NAMALWA (cell line): ENCODE results near the gene EMILIN1.
"Not testable (repeated sequence)": the region's sequence is repeated elsewhere in the genome, so short reads cannot be mapped to it uniquely, and the experiment has no call there.

ENCODE experiments used
- DNase-seq: peaks from one replicate; pipeline ENCODE4 v3.0.0-alpha.2; 2015; ENCODE audit warnings: low spot score

Gene EMILIN1

GRCh38 chr2:27094353-27094984 lies 16.1 kb downstream of the EMILIN1 start:
- DNase-seq = no peak

- no peak for DNase-seq
These were observed 17.0 kb downstream of the EMILIN1 start for GRCh38 chr2:27095427-27095744.

- DNase-seq = peak; percentile 72
These were observed 17.6 kb downstream of the EMILIN1 start for GRCh38 chr2:27095745-27096651.

GRCh38 chr2:27096748-27097297 lies 18.4 kb downstream of the EMILIN1 start:
- no peak for DNase-seq

GRCh38 chr2:27097341-27097740 lies 18.9 kb downstream of the EMILIN1 start:
- DNase-seq = no peak

GRCh38 chr2:27099334-27099955 lies 21.0 kb downstream of the EMILIN1 start:
- DNase-seq = no peak

- DNase-seq = no peak
These were observed 21.6 kb downstream of the EMILIN1 start for GRCh38 chr2:27100036-27100435.

GRCh38 chr2:27102329-27102728 lies 23.9 kb downstream of the EMILIN1 start:
- DNase-seq = no peak

- no peak for DNase-seq
These were observed 27.6 kb downstream of the EMILIN1 start for GRCh38 chr2:27105981-27106380.

GRCh38 chr2:27108221-27108620 lies 29.8 kb downstream of the EMILIN1 start:
- no peak for DNase-seq

GRCh38 chr2:27109083-27109482 lies 30.7 kb downstream of the EMILIN1 start:
- no peak for DNase-seq

- not testable (repeated sequence) for DNase-seq
These were observed 32.4 kb downstream of the EMILIN1 start for GRCh38 chr2:27110603-27111352.

- DNase-seq = not testable (repeated sequence)
These were observed 33.1 kb downstream of the EMILIN1 start for GRCh38 chr2:27111392-27112078.

- no peak for DNase-seq
These were observed 37.1 kb downstream of the EMILIN1 start for GRCh38 chr2:27115519-27115918.

GRCh38 chr2:27117995-27118524 lies 39.6 kb downstream of the EMILIN1 start:
- no peak for DNase-seq

GRCh38 chr2:27118525-27119329 lies 40.3 kb downstream of the EMILIN1 start, which contains the start of gene CGREF1:
TSS of gene CGREF1 (minus strand) at chr2:27119128. CDS start at chr2:27104366, 14,762 bp downstream.
- DNase-seq = no peak

- DNase-seq = not testable (repeated sequence)
These were observed 40.9 kb downstream of the EMILIN1 start for GRCh38 chr2:27119330-27119670.

- no peak for DNase-seq
These were observed 43.5 kb downstream of the EMILIN1 start for GRCh38 chr2:27121906-27122305.

GRCh38 chr2:27122791-27123190 lies 44.4 kb downstream of the EMILIN1 start:
- DNase-seq = no peak
